ENCODE data around the gene PDS5A.
"Not testable (repeated sequence)": the region's sequence is repeated elsewhere in the genome, so short reads cannot be mapped to it uniquely, and the experiment has no call there.

Gene PDS5A

GRCh38 chr4:39961311-39961877, 16.3 kb downstream of the PDS5A start:
- TF ChIP-seq CTCF (IDR thresholded peaks at IDR 0.05; ENCODE audit: low read length, missing control alignments): no peak
- H3K4me3 ChIP-seq (replicated peaks; ENCODE audit: low read depth, low read length): no peak overlapping the region
- no peak for DNase-seq (ENCODE audit: low read depth)

- H3K4me3 ChIP-seq (replicated peaks; ENCODE audit: low read depth, low read length): no peak overlapping the region
- TF ChIP-seq CTCF (IDR thresholded peaks at IDR 0.05; ENCODE audit: low read length, missing control alignments): no peak
- DNase-seq (ENCODE audit: low read depth): no peak
These were observed 26.7 kb downstream of the PDS5A start for GRCh38 chr4:39950861-39951481.

GRCh38 chr4:39947963-39948362, 29.7 kb downstream of the PDS5A start:
- no peak overlapping the region for H3K4me3 ChIP-seq (replicated peaks; ENCODE audit: low read depth, low read length)
- no peak for TF ChIP-seq CTCF (IDR thresholded peaks at IDR 0.05; ENCODE audit: low read length, missing control alignments)
- no peak for DNase-seq (ENCODE audit: low read depth)

- no peak for DNase-seq (ENCODE audit: low read depth)
- H3K4me3 ChIP-seq (replicated peaks; ENCODE audit: low read depth, low read length): no peak overlapping the region
- TF ChIP-seq CTCF (IDR thresholded peaks at IDR 0.05; ENCODE audit: low read length, missing control alignments): no peak
These were observed 30.3 kb downstream of the PDS5A start for GRCh38 chr4:39947417-39947816.

GRCh38 chr4:39944245-39944644, 33.5 kb downstream of the PDS5A start:
- not testable (repeated sequence) for DNase-seq (ENCODE audit: low read depth); H3K4me3 ChIP-seq (replicated peaks; ENCODE audit: low read depth, low read length)

GRCh38 chr4:39942507-39942906, 35.2 kb downstream of the PDS5A start:
- no peak for TF ChIP-seq CTCF (IDR thresholded peaks at IDR 0.05; ENCODE audit: low read length, missing control alignments)
- DNase-seq (ENCODE audit: low read depth): no peak
- no peak overlapping the region for H3K4me3 ChIP-seq (replicated peaks; ENCODE audit: low read depth, low read length)

GRCh38 chr4:39941682-39942217, 36.0 kb downstream of the PDS5A start:
- TF ChIP-seq CTCF (IDR thresholded peaks at IDR 0.05; ENCODE audit: low read length, missing control alignments): no peak
- DNase-seq (ENCODE audit: low read depth): no peak
- H3K4me3 ChIP-seq (replicated peaks; ENCODE audit: low read depth, low read length): no peak overlapping the region
